OCI-LY3 (cell line): ENCODE data around the gene PRMT7.

Source experiments
- CTCF ChIP-seq: fragments of 200-600, 300-600 bp; sonication (generic); IDR thresholded peaks from 2 replicates; pipeline ENCODE4 v1.5.1; 2014; ENCODE audit warnings: antibody characterized with exemption, low read length, low read depth
- EZH2phosphoT487 ChIP-seq: fragments of 200-600 bp; shearing (Covaris generic); IDR thresholded peaks from 2 replicates; pipeline ENCODE4 v1.6.1; 2018; ENCODE audit warnings: antibody characterized with exemption, mixed run types, low read depth

DNA sequence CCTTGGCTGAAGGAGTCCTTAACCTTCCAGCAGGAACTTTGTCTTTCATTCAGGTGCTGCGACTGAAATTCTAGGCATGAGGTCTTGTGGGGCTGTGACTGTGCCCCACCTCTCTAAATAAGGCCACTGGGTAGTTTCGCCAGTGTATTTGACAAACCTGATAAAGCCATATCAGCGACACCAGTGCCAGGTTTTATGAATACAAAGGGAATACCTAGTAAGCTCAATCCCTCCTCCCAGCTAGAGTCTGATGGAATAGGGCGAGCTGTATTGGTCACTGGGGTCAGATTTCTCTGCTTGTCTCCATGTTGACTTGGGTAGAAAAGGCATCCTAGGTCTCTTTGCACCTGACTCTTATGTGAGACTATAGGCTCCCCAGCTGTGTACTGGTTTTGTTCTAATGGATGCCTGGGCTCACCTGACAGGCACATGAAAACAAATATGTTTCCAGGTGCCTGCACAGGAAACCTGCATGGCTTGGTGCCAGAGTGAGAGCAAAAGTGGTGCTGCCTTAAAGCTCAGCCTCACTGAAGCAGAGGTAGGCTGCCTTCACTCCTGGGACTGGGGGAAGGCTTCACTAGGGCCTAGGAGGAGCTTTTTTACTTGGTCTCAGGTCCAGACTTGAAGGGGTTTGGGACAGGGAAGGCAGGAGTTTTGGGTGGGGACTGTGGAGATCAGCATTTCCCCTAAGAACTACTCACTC, 38.2 kb upstream of the PRMT7 start:
- TF ChIP-seq CTCF = no peak
- no peak for TF ChIP-seq EZH2phosphoT487
